GM19438 (cell line): ENCODE results near the gene JPT1.

Experiments used
- ATAC-seq: cut with Tn5 transposase; IDR thresholded peaks from one replicate; pipeline ENCODE4 v1.9.1; 2021; ENCODE audit warnings: low read depth; ENCODE audit not compliant: unreplicated experiment

JPT1 gene

DNA sequence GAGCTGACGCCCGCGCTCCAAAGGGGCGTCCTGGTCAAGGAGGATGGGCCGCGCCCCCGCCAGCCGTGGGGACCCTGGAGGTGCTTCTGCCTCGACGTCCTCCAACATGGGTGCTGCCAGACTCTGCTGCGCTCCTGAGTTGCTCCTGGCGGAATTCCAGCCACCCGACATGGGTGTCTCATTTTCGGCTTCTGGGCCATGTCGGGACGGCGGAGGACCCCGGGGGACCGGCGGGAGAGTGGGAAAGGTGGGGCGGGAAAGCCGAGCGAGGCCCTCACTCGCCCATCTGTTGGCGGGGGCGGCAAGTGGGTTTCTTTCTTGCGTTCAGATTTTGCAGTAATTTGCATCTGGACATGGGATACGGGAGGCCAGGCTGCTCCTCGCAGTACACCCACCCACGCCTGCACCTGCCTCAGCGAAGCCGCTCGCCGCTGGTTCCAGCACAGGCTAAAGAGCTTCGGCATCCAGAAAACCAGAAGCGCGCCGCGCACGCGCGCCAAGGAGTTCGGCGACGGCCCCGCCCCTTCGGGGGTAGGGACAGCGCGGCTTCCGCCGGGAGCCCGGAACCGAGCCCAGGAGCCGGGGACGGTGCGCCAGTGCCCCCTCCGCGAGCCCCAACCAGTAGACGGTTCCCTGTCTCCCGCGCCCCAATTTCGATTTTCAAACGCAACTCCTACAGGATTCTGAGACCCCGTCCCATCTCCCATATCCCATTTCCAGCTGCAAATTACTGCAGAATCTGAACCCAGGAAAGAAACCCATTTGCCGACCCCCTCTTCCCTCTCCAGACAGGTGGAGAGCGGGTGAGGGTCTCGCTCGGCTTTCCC is 44.7 kb downstream of the JPT1 start, which contains the start of gene ARMC7:
TSS of gene ARMC7 (plus strand) at position 563 of the 827 bp plus-strand sequence. CDS start 320 bp downstream, outside the sequence.
- ATAC-seq: peak; percentile 63

DNA sequence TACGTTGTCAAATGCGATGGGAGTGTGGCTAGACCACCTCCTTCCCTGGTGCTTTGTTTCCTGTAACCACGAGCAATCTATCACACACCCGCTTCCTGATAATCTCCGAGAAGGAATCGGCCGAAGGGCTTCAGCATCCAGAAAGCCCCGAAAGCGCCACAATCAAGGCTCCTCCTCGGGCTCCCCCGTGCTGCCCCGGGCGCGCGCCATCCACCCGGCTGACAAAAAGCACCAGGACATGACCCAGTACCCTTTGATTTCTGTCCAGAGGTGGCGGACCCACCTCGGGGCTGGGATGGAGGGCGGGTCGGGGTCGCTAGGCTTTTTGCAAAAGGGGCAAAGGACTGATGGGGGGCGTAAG is 45.3 kb downstream of the JPT1 start:
- ATAC-seq: no peak

DNA sequence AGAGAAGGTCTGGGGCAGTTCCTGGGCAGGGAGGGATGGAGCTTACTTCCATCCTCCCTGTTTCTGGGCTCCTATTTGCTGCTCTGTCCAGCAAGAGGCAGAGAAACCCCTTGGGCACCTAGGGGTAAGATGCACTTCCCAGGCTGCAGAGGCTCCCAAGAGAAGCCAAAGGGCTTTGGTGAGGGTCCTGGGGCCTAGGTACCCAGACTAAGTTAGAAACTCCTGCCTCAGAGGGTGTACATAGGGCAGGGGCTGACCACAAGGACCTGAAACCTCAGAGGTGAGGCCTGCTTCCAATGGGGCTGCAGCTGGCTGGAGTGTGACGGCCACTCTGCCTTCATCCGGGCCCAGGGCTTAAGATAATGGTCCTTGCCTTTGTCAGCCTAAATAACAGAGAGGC is 46.1 kb downstream of the JPT1 start:
- no peak for ATAC-seq

DNA sequence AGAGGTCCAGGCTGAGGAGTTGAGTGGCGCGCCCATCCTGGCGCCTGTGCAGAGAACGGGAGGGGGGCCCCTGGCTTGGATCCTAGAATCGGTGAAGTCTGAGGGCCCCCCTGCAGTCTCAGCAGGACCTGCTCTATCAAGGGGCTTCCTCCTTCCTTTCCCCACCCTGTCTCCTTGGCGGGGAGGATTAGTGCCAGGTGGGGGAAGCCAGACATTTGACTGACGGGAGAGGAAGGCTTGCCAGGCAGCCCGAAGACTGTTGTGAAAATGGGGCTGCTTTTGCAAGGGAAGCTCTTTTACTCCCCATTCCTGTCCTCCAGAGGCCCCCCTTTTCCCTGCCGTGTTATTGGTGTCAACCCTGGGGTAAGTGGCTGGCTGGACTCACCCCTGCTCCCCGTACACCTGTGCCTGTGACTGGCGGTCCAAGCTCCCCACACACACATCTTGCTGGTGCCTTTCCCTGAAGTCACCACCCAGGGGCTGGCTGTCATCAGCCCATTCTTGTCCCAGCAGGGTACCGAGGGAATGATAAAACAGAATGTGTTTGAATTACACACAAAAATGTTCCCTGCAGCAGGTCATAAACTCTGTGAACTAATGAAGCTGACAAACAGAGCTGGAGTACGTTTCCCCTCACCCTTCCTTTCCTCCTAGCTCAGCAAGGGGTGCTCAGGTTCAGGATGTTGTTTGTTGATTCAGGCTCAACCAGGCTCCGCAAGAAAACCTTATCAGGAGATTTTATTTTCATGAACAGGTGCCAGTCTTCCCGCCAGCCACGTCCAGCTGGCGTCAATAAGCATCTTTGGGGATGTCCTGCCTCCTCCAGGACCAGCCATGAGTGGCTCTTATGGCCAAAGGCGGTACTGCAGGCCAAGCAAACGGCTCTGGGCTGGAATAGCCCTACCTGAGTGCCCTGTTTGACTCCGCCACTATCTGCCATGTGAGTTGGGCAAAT is 48.9 kb downstream of the JPT1 start:
- no peak for ATAC-seq

DNA sequence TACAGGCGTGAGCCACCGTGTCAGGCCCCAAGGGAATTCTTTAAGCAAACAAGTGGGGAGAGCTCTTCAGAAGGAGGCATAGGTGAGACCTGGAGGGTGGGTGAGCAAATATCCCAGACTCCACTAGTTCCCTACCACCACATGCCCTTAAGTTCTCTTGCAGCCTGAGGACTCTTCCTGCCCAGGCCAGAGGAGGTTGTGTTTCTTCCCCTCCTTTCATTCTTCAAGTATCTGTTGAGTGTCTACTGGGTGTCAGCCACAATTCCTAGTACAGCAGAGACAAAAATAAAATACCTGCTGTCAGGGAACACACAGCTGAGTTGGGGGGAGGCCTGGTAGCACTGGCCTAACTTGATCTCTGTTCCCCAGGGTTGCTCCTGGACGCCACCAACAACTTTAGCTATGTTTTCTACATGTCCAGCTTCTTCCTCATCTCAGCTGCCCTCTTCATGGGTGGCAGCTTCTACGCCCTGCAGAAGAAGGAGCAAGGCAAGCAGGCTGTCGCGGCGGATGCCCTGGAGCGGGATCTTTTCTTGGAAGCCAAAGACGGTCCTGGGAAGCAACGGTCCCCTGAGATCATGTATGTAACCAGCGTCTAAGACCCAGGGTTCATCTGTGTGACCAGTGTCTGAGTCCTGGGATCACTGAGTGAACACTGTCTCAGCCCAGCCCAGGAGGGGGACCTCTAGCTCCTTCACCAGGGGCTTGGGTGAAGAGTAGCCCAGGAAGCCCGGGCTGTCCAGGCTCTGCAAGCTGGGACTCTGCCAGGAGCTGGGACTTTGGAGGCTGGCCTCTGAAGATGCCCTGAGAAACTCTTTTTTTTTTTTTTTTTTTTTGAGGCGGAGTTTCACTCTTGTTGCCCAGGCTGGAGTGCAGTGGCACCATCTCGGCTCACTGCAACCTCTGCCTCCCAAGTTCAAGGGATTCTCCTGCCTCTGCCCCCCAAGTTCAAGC is 50.4 kb downstream of the JPT1 start:
- no peak for ATAC-seq

DNA sequence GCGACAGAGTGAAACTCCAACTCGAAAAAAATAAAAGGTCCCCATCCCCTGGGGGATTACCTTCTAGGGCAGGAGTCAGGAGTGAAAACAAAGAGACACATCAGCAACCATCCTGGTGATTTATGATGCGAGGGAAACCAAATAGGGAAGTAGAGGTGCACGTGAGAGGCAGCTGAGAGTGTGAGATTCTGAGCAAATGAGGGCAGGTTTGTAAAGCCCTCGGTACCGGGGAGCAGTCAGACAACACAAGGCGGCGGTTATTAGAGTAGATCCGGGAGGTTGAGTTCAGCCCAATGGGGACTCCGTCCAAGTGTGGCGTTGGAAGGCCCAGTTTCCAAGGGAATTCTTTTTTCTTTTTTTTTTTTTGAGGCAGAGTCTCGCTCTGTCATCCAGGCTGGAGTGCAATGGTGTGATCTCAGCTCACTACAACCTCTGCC is 51.9 kb downstream of the JPT1 start:
- ATAC-seq: no peak

DNA sequence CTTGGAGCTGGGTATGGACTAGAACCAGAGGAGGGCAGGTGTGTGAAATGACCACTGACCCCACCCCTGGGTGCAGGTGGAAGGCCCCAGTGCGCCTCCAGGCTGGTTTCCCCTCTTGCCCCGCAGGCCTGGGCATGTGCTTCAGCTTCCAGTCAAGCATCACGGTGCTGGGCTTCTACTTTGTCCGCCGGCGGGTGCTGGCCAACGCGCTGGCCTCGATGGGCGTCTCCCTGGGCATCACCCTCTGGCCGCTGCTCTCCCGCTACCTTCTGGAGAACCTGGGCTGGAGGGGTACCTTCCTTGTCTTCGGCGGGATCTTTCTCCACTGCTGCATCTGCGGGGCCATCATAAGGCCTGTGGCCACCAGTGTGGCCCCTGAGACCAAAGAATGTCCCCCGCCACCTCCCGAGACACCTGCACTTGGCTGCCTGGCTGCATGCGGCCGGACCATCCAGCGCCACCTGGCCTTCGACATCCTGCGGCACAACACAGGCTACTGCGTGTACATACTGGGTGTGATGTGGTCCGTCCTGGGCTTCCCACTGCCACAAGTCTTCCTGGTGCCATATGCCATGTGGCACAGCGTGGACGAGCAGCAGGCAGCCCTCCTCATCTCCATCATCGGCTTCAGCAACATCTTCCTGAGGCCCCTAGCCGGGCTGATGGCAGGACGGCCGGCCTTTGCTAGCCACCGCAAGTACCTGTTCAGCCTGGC is 54.3 kb downstream of the JPT1 start:
- ATAC-seq: no peak

DNA sequence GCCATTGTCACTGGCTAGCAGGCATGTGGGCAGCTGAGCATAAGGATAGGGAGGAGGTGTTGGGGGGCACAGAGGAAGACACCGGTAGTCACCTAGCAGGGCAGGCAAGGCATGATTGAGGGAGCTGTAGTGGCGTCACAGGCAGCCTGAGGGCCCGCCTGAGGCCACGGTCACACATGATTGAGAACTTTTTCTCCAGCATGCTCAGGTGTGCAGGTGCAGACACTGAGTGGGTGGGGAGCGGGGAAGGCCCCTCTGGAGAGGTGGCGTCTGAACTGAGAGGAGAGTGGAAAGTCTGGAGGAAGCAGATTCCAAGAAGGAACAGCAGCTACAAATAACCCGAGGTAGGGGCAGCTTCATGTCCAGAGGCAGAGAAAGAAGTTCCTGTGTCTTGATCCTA is 55.5 kb downstream of the JPT1 start:
- no peak for ATAC-seq

DNA sequence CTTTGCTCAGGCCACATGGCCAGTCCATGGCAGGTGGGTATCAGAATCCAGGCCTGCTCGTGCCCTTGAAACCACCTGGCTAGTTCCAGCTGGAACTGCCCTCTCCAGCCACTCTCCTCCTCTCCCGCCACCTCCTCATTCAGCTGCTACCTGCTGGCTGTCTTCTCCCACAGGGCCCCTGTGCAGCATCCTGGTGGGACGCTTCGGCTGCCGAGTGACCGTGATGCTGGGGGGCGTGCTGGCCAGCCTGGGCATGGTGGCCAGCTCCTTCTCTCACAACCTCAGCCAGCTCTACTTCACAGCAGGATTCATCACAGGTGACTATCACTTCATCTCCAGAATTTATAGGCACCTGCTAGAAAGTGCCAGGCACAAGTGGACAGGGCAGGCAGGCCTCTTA is 56.4 kb downstream of the JPT1 start:
- ATAC-seq: no peak

DNA sequence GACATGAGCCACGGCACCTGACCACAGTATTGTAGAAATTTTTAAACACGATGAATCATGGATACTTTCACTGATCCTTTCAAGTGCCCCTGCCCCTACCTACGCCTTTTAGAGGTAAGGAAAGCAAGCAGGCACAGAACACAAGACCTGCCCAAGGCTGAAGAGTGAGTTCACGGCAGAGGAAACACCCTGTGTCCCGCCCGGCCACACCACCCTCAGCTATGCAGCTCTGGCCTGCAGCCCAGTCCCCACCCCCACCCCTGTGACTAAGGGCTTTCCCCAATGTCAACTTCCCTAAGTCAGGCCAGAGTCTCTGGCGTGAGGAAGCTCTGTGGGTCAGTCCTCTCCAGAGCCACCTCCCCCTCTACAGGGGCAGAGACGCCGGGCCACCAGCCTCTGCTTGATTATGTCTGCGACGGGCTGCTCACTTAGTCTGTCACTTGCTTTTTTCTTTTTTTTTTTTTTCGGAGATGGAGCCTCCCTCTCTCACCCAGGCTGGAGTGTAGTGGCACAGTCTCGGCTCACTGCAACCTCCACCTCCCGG is 58.2 kb downstream of the JPT1 start:
- no peak for ATAC-seq

DNA sequence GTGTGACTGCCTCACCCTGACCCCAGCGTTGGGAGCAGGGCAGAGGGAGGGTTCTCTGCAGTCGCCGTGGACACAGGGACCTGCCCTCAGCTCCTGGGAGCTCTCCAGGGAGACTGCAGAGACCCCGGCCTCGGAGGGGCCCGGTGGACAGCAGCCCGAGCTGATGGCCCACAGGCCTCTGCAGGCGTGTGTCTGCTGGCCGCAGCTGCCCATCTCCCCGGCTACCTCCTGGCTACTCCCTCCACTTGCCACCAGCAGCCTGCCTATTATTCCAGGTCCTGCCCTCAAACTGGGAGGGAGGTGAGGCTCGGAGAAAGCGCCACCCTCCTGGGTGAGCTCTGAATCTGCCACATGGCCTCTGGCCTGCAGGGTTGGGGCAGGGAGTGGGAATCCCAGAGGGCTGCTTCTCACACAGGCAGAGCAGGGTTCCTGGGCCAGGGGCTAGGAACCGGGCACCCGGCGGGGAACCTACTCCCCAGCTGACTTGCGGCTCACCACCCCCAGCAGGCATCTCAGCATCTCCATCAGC is 59.4 kb downstream of the JPT1 start:
- no peak for ATAC-seq

DNA sequence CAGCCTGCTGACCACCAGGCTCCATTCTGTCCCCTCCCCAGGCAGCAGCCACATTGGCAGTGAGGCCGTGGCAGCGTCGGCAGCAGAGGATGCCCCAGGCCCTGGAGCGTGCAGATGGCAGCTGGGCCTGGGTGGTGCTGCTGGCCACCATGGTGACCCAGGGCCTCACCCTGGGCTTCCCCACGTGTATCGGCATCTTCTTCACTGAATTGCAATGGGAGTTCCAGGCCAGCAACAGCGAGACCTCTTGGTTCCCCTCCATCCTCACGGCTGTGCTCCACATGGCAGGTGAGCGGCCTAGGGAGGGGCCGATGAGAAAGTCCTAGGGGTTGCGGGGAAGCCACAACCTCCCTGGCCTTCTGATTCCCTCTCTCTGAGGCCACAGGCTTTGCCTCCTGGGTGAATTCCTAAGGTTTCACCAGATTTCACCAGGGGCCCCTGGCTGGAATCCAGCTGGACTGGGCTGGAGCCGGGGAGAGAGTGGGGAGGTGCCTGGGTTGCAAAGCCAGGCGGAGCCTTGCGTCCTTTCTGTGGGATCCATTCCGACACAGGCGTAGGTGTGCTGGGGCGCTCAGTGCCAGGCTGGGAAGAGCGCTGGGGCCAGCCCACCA is 60.7 kb downstream of the JPT1 start:
- ATAC-seq: no peak

DNA sequence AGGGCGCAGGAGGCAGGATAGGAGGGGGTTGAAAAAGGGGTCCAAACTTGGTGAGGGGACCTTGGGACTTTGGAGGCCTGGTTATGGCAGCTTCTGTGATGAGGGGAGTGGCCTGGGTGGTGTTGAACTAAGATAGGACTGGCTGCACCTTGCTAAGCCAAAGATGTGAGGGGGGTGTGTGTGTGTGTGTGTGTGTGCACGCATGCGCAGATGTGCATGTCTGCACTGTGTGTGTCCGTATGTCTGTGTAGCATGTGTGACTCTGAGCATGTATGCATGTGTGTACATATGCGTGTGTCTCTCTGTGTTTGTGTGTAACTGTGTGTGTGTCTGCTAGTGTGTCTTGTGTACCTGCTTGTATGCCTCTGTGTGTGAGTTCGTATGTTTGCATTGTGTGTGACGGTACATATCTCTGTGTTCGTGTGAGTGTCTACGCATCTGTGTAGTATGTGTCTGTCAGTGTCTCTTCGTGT is 62.4 kb downstream of the JPT1 start:
- ATAC-seq: no peak

DNA sequence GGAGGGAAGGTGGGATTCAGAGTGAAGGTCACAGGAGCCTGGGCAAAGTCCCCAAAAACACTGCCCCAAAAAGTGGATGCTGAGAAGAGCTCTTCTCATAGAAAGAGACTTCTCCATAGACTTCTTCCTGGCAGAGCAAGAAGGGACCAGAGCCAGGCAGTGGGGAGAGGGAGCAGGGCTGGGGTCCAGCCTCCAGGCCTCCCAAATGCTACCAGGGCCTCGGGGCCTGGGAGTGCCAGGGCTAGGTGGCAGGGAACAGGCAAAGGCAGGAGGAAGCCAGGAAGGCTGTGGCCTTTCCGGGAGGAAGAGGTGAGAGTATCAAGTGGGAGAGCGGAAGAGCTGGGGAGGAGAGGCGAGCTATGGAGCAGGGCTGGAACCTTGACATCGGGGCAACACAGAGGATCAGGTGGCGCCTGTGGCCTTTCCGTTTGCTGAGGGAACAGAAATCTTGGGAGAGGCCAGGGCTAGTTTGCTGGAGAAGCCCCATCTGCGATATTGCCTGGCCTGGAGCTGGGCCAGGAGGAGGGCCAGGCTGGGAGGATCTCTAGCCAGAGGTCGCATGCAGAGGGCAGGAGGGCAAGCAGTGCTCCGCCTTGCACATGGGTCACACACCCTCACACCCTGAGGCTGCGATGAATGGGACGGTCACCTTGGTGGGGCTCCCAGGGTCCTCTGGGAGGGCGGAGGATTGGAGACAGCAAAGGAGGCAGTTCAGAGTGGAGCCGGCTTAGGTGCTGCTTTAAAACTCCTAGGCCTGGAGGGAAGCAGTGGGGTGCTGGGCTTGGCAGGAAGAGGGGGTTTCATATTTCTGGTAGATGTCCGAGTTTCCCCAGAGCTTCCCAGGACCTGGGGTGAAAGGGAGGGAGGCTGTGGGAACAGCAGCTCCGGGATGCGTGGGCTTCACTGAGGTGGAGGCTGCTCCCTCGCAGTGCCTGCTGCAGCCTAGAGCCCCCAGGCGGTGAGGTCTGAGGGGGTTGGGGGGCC is 63.1 kb downstream of the JPT1 start:
- ATAC-seq: no peak

DNA sequence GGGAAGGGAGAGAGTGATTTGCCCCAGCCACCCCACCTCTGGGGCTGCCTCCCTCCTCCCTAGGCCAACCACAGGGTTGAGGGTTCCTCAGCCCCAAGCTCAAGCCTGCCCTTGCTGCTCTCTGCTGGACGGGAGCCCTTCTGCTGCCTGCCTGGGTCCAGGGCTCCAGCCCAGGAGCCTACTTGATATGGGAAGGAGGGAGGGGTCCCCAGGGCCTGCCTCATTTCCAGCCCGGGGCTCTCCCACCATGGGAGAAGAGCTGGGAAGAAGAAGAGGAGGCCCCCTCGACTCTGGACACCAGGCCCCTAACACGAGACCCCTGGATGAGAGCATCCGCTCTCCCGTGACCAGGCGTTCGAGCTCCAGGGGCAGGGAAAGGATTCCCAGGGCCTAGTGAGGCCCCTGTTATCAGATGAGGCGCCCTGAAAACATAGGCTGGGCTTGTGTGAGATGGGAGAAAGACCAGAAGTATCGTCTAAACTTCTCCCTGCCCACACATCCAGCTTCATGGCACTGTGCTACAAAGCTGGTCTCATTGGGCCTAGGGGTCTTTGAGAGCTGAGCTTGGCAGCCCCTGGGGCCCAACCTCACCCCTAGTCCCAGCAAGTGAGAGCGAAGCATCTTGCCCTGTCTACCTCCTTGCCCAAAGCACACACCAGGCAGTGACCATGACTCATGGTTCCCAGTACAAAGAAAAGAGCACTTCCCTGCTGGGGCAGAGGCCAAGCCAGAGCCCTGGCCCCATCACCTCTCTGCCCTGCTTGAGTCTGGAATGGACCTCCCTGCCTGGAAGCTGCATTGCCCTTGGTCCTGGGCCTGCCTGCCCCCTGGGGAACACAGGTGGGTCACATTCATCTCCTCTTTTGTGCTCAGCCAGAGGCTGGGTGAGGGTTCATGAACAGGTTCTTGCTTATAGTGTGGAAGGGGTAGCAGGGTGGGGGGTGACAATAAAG is 65.6 kb downstream of the JPT1 start:
- no peak for ATAC-seq
